GM18517 (cell line): ENCODE results near the gene ACP2.

Source experiments
- ATAC-seq: cut with Tn5 transposase; IDR thresholded peaks from one replicate; pipeline ENCODE4 v1.9.1; 2021; ENCODE audit warnings: mild to moderate bottlenecking, moderate library complexity; ENCODE audit not compliant: unreplicated experiment

The ACP2 gene

DNA sequence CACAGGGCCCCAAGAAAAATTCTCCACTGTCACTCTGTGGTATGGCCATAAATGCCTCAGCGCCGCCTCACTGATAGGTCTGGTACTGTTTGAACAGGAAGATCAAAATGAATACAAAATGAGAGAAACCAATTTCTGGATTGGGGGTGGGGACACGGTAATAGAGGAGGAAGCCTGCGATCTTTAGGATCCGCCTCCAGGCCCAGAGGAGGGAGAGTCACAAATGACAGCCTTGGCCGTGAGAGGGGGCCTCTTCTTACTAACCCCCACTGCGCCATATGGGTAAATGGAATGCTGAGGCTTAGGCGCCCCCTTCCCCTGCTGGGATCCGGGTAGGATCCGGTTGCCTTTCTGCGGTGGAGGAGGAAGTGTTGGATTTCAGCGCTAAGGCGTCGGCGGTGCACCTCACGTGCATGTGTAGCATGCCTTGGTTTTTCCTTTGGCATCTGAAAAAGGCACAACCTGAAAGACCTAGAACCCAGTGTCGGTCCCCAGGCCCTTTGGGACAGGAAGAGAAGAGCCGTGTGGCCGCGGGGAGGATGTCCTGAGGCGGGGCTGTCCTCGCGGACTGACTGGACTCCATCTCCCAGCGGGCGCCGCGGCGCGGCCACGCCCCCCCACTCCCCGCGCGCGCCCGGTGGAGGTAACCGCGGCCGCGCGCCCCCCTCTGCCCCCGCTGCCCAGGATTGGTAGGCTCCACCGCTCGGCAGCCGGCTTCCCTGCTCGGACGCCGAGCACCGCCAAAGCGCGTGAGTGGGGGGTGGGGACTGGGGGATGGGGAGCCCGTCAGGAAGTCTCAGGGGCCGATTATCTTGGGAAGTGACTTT lies 20.6 kb upstream of the ACP2 start:
- peak; percentile 49 for ATAC-seq

DNA sequence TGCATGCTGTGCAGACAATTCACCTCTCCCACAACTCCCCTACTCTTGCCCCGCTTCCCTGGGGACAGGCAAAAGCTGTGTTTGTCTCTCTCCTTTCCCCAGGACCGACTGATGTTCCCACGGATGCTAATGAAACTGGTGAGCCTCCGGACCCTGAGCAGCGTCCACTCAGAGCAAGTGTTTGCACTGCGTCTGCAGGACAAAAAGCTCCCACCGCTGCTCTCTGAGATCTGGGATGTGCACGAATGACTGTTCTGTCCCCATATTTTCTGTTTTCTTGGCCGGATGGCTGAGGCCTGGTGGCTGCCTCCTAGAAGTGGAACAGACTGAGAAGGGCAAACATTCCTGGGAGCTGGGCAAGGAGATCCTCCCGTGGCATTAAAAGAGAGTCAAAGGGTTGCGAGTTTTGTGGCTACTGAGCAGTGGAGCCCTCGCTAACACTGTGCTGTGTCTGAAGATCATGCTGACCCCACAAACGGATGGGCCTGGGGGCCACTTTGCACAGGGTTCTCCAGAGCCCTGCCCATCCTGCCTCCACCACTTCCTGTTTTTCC lies 19.9 kb upstream of the ACP2 start:
- no peak for ATAC-seq

DNA sequence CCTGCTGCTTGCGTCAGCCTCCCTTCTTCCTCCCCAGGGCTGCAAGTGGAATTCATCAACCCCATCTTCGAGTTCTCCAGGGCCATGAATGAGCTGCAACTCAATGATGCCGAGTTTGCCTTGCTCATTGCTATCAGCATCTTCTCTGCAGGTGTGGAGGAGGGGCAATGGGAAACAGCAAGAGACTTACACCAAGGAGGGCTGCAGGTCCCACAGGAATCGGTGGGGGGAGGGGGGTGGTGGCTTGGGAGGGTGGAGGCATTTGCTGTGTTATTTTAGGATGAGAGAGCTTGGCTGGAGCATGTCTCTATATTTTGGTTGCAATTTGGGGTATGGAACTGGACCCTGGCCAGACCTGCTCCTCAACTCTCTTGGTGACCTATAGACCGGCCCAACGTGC lies 19.3 kb upstream of the ACP2 start:
- ATAC-seq = no peak

DNA sequence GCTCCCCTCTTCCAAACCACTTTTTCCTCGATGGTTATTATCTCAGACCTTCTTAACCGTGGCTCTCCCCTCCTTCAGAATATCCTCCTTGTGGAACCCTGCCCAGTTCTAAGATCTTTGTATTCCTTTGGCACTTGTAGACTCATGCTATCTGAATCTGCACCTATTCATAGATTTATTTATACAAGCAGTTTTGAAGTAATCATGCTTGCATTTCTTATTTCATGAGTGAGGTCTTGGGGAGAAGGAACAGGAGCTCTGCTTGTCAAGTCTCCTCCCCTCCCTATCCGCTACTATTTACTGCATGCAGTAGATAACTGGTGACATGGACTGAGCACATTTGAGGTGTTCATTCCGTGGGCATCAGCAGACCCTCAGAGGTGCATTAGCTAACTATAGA lies 15.9 kb upstream of the ACP2 start:
- ATAC-seq = no peak

DNA sequence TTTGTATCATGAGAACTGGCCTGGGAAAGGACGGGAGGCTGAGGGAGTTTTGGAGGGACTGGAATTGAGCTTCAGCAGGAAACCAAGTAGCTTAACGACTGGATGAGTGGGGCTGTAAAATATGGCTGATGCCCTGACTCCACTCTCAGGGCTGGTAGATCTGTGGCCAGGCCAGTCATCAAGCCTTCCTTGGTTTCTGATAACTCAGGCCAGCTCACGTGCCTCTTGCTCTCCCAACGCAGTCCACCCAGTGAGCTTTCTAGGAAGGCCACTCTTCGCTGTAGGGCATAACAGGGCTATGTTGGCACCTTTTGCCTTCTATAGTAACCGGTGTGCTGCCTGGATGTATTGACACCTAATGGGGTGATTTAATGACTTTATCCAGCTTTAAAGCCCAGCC lies 15.5 kb upstream of the ACP2 start:
- ATAC-seq = no peak

DNA sequence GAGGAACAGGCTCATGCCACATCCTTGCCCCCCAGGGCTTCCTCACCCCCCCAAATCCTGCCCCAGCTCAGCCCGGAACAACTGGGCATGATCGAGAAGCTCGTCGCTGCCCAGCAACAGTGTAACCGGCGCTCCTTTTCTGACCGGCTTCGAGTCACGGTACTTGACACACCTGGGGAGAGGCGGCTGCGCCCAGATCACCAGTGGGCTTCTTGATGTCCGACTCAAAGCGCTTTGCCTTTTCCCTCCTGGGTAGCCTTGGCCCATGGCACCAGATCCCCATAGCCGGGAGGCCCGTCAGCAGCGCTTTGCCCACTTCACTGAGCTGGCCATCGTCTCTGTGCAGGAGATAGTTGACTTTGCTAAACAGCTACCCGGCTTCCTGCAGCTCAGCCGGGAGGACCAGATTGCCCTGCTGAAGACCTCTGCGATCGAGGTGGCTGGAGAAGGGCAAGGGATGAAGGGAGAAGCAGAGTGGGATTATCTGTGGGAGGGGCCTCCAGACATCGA lies 12.7 kb upstream of the ACP2 start:
- ATAC-seq = no peak

DNA sequence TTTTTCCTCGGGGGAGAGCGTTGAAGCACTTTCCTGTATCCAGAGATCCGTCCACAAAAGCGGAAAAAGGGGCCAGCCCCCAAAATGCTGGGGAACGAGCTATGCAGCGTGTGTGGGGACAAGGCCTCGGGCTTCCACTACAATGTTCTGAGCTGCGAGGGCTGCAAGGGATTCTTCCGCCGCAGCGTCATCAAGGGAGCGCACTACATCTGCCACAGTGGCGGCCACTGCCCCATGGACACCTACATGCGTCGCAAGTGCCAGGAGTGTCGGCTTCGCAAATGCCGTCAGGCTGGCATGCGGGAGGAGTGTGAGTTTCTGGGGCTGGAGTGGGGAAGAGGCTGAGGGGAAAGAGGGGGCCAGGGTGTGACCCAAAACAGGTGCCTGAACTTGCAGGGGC lies 11.8 kb upstream of the ACP2 start:
- ATAC-seq = no peak

DNA sequence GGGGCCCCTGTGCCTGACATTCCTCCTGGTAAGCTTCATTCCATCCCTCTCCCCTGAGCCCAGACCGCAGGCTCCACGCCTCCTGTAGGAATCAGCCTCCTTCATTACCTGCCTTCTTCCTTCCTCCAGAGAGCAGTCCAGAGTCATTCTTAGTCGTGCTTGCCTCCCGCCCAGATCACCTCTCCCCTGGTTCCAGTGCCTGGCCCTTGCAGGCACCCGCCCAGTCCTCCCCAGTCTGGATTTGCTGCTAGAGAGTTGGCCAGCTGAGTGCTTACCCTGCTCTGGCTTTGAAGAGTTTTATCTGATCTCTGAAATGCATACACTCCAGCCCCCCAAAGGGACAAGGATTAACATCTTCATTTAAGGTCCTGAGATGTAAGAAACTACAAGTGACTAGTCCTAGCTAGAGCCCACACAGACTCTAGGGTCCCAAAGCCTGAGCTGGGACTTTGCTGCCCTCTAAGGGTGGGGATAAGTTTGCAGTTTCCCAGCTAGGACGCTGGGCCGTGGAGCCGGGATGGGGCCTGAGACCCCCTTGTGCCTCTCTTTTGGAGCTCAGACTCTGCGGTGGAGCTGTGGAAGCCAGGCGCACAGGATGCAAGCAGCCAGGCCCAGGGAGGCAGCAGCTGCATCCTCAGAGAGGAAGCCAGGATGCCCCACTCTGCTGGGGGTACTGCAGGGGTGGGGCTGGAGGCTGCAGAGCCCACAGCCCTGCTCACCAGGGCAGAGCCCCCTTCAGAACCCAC lies 10.8 kb upstream of the ACP2 start:
- ATAC-seq = no peak

DNA sequence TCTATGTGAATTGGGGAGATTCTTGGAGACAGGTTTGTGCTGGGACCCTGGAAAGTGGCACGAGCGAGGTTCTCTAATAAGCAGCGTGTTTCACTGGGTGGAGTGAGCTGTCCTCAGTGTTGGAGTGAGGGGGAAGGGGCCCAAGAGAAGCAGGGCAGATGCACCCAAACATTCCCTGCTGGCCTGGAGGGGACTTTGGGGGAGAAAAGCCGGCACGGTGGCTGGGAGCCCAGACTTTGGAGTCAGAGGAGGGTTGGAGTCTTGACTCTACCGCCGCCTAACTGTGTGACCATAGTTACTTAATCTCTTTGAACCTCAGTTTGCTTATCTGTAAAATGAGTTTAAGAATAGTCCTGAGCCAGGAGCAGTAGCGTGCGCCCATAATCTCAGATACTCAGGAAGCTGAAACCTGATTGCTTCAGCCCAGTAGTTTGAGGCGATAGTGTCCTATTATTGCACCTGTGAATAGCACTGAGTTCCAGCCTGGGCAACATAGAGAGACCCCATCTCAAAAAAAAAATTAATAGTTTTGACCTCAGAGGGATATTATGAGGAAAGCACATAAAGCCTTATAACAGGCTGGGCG lies 9.8 kb upstream of the ACP2 start:
- ATAC-seq = no peak

DNA sequence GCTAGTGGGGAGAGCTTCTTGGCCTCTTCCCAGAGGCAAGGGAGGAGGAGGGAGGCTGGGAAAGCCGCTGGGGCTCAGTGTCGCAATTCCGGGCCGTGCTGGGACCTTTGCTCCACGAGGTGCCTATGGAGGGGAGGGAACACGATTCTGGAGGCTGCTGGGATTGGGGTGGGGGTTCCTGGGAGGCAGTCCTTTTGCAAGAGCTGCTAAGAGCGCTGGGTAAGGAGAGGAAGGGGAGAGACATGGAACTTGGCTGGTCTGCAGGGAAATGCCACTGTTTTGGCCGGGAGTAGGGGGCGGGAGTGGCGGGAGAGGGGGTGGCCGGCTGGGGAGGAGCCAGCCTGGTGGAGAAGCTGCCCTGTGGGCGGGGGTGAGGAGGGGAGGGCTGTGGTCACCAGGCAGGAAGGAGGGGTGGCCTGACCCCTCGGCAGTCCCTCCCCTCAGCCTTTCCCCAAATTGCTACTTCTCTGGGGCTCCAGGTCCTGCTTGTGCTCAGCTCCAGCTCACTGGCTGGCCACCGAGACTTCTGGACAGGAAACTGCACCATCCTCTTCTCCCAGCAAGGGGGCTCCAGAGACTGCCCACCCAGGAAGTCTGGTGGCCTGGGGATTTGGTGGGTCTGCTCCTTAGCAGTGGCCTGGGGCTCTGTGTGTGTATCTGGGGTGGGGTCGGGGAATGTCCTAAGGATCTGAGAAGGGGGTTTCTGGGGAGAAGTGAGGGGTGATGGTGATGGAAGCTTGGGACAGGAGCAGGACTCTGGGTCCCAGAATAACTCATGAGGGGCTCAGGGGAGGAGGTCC lies 9.1 kb upstream of the ACP2 start, which contains the start of gene NR1H3:
Gene NR1H3, plus strand, starts transcription at position 480 of the 800 bp plus-strand sequence. CDS start 1,221 bp downstream, outside the sequence.
- ATAC-seq = no peak

DNA sequence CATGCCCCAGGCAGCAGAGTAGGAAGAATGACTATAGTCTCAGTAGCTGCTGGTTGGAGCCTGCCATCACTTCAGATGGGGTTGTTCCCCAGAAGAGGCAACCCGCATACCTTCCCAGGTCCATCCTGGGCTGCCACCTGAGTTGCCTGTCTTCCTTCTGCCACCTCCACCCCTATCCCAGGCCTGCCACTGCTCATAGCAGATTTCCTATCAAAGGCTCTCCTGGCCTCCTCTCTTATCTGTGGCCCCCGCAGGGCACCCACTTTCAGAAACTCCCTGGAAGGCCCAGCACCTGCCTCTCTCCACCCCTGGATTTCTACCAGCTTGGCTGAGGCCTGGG lies 8.5 kb upstream of the ACP2 start:
- ATAC-seq = no peak

DNA sequence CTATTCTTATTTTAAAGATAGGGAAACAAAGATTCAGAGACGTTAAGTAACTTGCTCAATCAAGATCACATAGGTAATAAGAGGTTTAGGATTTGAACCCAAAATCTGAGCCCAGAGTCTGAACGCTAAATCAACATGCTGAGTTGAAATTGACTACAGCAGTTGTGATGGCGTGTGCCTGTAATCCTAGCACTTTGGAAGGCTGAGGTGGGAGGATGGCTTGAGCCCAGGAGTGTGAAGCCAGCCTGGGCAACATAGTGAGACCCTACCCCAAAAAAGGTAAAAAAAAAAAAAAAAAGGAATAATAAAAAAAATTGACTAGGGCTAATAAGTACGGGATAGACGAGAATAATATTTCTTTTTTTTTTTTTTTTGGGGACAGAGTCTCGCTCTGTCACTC lies 7.8 kb upstream of the ACP2 start:
- ATAC-seq = no peak

DNA sequence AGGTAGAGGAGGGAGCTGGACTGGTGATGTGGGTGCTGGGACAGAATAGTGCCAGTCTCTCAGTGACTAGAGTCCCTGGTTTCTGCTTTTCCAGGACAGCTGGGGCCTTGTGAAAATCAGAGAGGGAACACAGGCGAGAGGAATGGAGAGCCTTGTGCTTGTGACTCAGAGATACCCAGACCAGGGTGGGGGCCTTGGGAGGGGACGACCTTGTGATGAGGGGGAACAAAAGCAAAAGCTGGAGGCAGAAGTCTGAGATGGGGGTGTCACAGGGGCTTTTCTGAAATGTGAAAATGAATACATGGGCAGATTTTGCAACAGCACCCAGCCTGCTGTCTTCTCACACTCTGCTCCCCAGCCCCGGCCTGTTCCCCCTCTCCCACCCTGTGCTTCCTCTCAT lies 5.8 kb upstream of the ACP2 start:
- no peak for ATAC-seq

DNA sequence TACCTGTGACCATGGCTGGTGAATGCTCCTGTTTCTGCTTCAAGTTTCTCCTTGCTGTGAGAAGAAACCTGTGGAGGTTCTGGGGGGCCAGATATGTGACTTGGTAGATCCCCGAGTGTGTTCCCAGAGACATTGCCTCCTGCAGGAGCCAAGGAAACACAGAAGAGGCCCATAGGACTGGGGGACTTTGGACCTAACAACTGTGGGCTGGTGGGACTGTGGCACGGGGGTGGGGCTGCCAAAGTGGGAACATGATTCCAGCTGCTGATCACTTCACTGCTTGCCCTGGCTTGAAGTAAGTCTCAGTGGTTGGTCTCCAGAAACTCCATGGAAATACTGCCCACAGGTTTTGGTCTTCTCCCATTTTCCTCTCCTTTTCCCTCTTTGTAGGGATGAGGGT lies 5.0 kb upstream of the ACP2 start:
- ATAC-seq = no peak

DNA sequence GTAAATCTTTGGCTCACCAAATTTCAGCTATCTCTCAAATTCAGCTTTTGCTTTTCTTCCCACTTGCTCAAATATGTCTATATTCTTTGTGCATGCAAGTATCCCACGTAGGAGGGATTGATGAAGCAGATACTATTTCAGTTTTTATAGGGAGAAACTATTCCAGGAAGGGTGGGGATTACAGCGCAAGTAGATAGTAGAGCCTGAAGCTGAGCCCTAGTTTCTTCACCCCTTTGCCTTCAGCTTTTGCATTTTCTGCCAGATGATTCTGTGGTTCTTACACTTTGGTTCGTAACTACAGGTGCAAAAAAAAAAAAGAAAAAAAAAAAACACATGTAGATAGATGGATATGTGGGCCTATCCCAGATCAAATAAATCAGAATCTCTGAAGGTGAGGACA lies 3.1 kb upstream of the ACP2 start:
- no peak for ATAC-seq

DNA sequence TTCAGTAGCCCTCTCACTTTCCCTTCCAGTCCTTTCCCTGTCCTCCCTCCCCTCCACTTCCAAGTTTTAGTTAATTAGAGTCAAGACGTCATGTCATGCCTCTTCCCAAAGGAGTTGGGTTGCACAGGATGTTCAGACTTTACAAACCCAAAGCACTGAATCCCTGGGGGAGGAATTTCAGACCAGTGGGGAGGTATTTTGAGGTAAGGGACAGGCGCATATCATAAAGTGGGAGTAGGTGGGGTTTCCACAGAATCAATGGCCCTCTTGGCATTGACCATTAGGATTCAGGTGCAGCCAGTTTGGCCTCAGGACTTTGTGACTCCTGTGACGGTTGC lies 733 bp upstream of the ACP2 start:
- ATAC-seq = no peak

DNA sequence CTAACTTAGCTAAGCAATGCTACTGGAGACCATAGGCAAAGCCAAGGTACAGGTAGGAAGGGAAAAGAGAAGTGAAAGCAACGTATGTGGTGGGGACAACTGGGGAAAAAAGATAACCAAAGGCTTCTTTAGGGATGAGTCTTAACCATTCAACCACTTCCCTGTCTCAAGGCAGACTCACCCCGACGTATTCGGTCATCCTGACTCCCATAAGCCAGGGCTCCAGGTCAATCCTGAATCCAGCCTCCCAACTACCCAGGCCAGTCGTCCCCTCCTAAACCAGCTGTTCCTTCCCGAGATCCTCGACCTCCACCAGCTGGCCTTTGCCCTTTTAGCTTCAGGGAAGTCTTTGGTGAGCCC lies 330 bp downstream of the ACP2 start:
- ATAC-seq = peak; percentile 33

DNA sequence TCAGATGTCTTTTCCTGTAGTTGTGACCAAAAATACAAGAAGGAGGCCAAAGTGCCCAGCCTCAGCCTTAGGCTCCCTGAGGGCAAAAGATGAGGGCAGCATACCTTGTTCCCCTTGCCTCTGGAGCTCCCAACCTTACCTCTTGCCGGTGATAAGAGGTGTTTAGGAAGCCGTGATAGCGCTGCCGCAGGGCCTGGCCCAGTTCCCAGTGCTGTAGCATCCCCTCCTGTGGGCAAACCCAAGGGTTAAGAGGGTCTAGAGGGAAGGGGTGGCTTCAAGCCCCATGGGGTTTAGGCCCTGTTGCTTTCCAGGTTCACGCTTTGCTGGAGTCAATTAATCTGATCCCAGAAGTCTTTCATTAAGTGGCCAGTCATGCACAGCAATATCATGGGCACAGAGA lies 1.1 kb downstream of the ACP2 start:
- ATAC-seq = no peak

DNA sequence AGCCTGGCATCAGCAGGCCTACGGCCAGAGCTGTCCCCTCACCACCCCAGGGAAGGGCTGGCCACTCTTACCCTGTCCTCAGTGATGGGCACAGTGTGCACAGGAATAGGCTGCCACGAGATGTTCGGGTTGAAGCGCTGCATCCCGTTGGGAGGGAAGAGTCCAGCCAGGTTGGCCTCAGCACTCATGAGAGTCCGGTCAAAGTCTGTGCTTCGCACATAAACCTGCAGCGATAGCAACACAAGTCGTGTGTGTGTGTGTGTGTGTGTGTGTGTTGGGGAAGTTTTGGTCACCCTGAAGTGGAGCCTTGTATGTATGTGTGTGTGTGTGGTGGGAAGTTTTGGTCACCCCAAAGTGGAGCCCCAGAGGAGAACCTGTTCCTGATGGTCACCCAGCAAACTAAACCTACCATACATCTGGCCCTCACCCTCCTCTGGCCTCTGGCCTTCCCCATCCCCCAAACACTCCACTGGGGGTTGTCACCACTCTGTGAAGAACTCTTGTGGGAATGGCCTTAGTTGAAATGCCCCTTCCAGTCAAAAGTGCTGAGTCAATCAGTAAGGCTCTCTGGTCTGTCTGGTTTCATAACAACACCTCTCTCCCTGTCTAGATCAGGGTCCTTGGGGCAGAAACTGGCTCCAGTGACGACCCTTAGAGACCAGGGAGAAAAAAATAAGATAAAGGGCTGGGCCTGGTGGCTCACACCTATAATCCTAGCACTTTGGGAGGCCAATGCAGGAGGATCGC lies 2.8 kb downstream of the ACP2 start:
- ATAC-seq = no peak
